GM12878 (cell line): ENCODE results near the gene POLE2.

Experiments
- ASH2L ChIP-seq: fragments of 300-600, 200-600 bp; sonication (generic); IDR thresholded peaks from 2 replicates; pipeline ENCODE4 v1.6.1; 2017; ENCODE audit warnings: low read depth, mild to moderate bottlenecking, borderline replicate concordance
- BMI1 ChIP-seq: fragments of 450-650 bp; IDR thresholded peaks from 2 replicates; pipeline ENCODE4 v1.6.1; 2016; ENCODE audit warnings: mild to moderate bottlenecking, moderate library complexity, borderline replicate concordance
- BRCA1 ChIP-seq: IDR thresholded peaks from 2 replicates; pipeline ENCODE4 v1.6.1; 2011; ENCODE audit warnings: low read depth, low read length, improper control_type of control experiment
- CEBPB ChIP-seq, 2 experiments: fragments of 150-350 bp in 1 of 2; IDR thresholded peaks; 2 replicates each; pipeline ENCODE4 v1.6.1; 2012 to 2014; ENCODE audit warnings: low read depth in 2 of 2, low read length in 2 of 2, borderline replicate concordance in 1 of 2, inconsistent platforms in 1 of 2
- ETV6 ChIP-seq, 2 experiments: fragments of 450-650 bp in 1 of 2; IDR thresholded peaks in 1 of 2; conservative IDR thresholded peaks in 1 of 2; 2 replicates each; pipeline ENCODE4 v1.6.1; 2014; ENCODE audit warnings: antibody characterized with exemption in 1 of 2, borderline replicate concordance in 1 of 2, low read depth in 1 of 2, mild to moderate bottlenecking in 1 of 2, moderate library complexity in 1 of 2
- EZH2 ChIP-seq: IDR thresholded peaks from 2 replicates; pipeline ENCODE4 v1.6.1; 2012; ENCODE audit warnings: low read depth, mild to moderate bottlenecking, control low read depth, inconsistent platforms, low read length, borderline replicate concordance; ENCODE audit not compliant: control insufficient read depth
- JUNB ChIP-seq: IDR thresholded peaks from 2 replicates; pipeline ENCODE4 v1.6.1; 2016; ENCODE audit warnings: antibody characterized with exemption, mild to moderate bottlenecking
- POLR2A ChIP-seq: IDR thresholded peaks from 2 replicates; pipeline ENCODE4 v1.6.1; 2011; ENCODE audit warnings: low read depth, mild to moderate bottlenecking, low read length
- RAD21 ChIP-seq: IDR thresholded peaks from 2 replicates; pipeline ENCODE4 v1.6.1; 2011; ENCODE audit warnings: mild to moderate bottlenecking, low read depth, low read length, moderate library complexity; ENCODE audit not compliant: insufficient read depth
- TBL1XR1 ChIP-seq: IDR thresholded peaks from 2 replicates; pipeline ENCODE4 v1.6.1; 2012; ENCODE audit warnings: low read depth, low read length, improper control_type of control experiment
- ZZZ3 ChIP-seq: IDR thresholded peaks from 2 replicates; pipeline ENCODE4 v1.6.1; 2011; ENCODE audit warnings: low read depth; ENCODE audit not compliant: control insufficient read depth, insufficient read length
- TF ChIP-seq, protein P1 (sequence below), 3 experiments: IDR thresholded peaks in 2 of 3; conservative IDR thresholded peaks in 1 of 3; 2 replicates each; pipeline ENCODE4 v1.5.1; 2011; ENCODE audit warnings: low read depth in 3 of 3, low read length in 3 of 3, mild to moderate bottlenecking in 3 of 3, control low read depth in 2 of 3, moderate library complexity in 2 of 3, inconsistent platforms in 1 of 3, mixed read lengths in 1 of 3; ENCODE audit not compliant: control insufficient read depth in 2 of 3, insufficient read depth in 1 of 3; ENCODE audit errors: extremely low read depth in 1 of 3
- TF ChIP-seq, protein P2 (sequence below): fragments of 450-650 bp; IDR thresholded peaks from 2 replicates; pipeline ENCODE4 v1.6.1; 2017; ENCODE audit warnings: antibody characterized with exemption, mild to moderate bottlenecking, moderate library complexity

DNA sequence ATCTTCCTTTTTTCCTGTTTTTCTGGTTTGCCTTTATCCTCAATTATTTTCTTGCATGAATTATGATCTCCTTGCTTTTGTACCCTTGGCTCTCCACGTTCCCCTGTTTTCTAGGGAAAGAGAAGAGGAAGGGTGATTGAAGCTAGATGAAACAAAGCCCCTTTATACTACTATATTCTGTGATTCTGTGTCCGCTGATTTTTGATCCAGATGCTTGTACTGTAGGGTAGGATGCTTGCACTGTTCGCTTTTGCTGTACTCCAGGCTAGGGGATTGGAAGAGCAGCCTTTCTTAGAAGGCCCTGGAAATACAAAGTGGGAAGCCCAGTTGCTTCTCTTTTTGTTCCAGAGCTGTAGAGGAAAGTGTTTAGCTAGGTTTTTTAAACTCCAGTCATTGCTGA is 44.9 kb upstream of the POLE2 start:
- no peak for TF ChIP-seq POLR2A
- no peak for TF ChIP-seq JUNB
- no peak for TF ChIP-seq ASH2L
- TF ChIP-seq ETV6 (conservative IDR thresholded peaks at IDR 0.05 in 1 of 2, IDR thresholded peaks at IDR 0.05 in 1 of 2; ENCODE audit: borderline replicate concordance in 1 of 2, low read depth in 1 of 2) = no peak
- TF ChIP-seq CEBPB (IDR thresholded peaks at IDR 0.05; ENCODE audit: borderline replicate concordance in 1 of 2, low read depth in 2 of 2, low read length in 2 of 2) = no peak
- no peak for TF ChIP-seq BRCA1
- TF ChIP-seq RAD21 = no peak
- TF ChIP-seq, protein P1, sequence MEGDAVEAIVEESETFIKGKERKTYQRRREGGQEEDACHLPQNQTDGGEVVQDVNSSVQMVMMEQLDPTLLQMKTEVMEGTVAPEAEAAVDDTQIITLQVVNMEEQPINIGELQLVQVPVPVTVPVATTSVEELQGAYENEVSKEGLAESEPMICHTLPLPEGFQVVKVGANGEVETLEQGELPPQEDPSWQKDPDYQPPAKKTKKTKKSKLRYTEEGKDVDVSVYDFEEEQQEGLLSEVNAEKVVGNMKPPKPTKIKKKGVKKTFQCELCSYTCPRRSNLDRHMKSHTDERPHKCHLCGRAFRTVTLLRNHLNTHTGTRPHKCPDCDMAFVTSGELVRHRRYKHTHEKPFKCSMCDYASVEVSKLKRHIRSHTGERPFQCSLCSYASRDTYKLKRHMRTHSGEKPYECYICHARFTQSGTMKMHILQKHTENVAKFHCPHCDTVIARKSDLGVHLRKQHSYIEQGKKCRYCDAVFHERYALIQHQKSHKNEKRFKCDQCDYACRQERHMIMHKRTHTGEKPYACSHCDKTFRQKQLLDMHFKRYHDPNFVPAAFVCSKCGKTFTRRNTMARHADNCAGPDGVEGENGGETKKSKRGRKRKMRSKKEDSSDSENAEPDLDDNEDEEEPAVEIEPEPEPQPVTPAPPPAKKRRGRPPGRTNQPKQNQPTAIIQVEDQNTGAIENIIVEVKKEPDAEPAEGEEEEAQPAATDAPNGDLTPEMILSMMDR (IDR thresholded peaks at IDR 0.05 in 2 of 3, conservative IDR thresholded peaks at IDR 0.05 in 1 of 3; ENCODE audit: control insufficient read depth in 2 of 3, extremely low read depth in 1 of 3, insufficient read depth in 1 of 3, low read depth in 3 of 3, low read length in 3 of 3) = no peak
- TF ChIP-seq TBL1XR1 = no peak
- TF ChIP-seq BMI1 = no peak
- no peak for TF ChIP-seq ZZZ3
- no peak for TF ChIP-seq EZH2
- TF ChIP-seq, protein P2, sequence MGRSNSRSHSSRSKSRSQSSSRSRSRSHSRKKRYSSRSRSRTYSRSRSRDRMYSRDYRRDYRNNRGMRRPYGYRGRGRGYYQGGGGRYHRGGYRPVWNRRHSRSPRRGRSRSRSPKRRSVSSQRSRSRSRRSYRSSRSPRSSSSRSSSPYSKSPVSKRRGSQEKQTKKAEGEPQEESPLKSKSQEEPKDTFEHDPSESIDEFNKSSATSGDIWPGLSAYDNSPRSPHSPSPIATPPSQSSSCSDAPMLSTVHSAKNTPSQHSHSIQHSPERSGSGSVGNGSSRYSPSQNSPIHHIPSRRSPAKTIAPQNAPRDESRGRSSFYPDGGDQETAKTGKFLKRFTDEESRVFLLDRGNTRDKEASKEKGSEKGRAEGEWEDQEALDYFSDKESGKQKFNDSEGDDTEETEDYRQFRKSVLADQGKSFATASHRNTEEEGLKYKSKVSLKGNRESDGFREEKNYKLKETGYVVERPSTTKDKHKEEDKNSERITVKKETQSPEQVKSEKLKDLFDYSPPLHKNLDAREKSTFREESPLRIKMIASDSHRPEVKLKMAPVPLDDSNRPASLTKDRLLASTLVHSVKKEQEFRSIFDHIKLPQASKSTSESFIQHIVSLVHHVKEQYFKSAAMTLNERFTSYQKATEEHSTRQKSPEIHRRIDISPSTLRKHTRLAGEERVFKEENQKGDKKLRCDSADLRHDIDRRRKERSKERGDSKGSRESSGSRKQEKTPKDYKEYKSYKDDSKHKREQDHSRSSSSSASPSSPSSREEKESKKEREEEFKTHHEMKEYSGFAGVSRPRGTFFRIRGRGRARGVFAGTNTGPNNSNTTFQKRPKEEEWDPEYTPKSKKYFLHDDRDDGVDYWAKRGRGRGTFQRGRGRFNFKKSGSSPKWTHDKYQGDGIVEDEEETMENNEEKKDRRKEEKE = no peak
